Stimulated activated CD4-positive, alpha-beta T cell treated with anti-CD3 and anti-CD28 coated beads, Interleukin-4, amount 100 ng/mL, for 48 hours (primary cell): ENCODE data around the gene TMBIM4.

Source experiments
- DNase-seq, 2 donors: peaks; one replicate each; pipeline ENCODE4 v3.0.0-alpha.2; 2020; ENCODE audit warnings: low read depth in 2 of 2

Gene TMBIM4

DNA sequence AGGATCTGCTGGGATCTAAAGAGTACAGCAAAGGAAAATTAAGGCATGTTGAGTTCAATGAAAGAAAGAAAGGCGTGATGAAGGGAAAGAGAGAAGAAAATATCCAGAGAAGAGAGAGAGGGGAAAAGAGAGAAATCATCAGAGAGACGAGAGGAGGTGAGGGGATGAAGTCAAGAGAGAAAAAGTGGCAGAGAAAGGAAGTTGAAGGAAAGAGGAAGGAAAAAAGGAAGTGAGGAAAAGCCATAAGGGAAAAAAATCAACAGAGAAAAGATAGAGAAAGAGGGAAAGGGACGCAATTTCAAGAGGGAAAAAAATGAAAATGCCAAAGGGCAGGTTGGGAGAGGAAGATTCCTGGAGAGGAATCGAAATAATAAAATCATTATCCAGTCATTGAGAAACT, 79.6 kb downstream of the TMBIM4 start:
- DNase-seq, result no peak

DNA sequence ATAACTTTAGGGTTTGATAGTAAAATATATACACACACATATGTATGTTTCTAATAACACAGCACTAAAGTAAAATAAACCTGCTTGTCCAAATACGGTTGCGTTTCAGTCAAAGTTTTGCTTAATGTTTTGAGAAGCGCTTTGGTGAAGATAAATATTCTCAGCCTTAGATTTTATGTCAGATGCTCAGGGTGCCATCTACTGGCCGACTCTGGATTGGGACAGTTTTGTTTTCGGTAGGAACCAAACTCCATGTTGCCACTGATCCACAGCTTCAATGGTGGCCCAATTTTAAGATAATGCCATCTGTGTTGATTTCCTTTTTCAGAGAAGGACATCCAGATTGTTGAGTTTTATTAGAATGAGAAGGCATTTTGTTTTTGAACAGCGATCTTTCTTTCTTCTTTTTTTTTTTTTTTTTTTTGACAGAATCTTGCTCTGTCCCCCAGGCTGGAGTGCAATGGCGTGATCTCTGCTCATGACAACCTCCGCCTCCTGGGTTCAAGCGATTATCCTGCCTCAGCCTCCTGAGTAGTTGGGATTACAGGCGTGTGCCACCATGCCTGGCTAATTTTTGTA, 82.3 kb downstream of the TMBIM4 start:
- DNase-seq, result peak; percentile 27 to 37

DNA sequence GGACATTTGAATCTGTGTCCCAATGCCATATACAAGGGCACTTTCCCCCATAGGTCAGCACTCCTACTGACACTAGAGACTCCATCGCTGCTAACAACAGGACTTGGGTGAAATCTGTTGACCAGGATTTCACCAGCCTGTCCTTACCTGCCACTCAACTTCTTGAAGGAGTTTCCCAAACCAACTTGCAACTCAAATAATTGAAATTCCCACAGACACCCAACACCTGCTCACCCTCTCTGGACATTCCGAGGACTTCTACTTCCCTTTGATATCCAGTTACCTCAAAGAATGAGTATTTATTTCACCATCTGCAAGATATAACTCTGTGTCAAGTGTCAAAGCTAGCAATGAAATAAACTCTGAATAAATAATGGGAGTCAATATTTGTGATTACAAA, 83.8 kb downstream of the TMBIM4 start:
- no peak for DNase-seq
